DOHH2 (cell line): ENCODE results near the gene ZBTB9.

Experiments used
- EZH2phosphoT487 ChIP-seq: fragments of 200-600 bp; sonication (generic); IDR thresholded peaks from 2 replicates; pipeline ENCODE4 v1.6.1; 2017; ENCODE audit warnings: borderline replicate concordance, mild to moderate bottlenecking, antibody characterized with exemption, low read length, moderate library complexity, mixed read lengths
- TF ChIP-seq, protein P1 (sequence below): fragments of 200-600 bp; sonication (generic); IDR thresholded peaks from one replicate; pipeline ENCODE4 v1.5.1; 2014; ENCODE audit warnings: antibody characterized with exemption, mild to moderate bottlenecking, low read depth, low read length; ENCODE audit not compliant: poor library complexity, severe bottlenecking

DNA sequence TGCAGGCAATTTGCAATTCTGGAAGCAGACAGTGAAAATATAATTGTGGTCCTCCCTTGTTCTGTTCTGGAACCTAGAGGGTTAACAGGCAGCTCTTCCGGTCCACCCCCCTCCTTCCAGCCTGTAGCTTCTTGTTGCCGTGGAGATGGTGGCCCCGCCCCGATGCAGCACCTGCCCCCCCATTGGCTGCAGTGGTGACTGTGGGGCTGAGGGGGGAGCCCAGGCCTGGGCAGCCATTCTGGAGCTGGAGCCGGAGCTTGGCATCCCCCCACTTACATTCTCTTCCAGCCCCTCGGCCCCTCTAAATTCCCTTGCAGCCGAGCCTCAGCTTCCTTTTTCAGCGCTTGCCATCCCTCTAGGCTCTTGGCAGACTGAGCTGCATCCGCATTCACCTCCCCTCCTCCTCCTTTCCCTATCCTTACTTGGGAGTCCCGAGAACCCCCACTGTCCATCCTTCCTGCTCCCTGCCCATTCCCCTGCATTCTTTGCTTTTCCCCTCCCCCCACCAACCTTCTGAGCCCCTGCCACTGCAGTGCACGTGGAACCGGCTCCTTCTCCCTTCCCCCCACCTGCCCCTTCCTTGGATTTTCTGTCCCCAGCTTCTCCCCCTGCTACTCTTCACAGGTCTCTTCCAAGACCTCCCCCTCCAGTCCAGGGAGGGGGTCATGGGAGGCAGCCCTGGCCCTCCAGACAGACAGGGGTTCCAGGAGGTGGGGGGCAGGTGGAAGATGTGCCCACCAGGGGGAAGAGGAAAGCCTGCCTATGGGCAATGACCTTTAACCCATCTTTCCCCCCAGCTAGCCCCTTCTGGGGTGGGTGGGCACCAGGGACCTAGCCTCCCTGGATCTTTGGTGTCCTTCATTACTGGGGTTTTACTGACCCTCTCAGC, 23.1 kb upstream of the ZBTB9 start:
- TF ChIP-seq, protein P1, sequence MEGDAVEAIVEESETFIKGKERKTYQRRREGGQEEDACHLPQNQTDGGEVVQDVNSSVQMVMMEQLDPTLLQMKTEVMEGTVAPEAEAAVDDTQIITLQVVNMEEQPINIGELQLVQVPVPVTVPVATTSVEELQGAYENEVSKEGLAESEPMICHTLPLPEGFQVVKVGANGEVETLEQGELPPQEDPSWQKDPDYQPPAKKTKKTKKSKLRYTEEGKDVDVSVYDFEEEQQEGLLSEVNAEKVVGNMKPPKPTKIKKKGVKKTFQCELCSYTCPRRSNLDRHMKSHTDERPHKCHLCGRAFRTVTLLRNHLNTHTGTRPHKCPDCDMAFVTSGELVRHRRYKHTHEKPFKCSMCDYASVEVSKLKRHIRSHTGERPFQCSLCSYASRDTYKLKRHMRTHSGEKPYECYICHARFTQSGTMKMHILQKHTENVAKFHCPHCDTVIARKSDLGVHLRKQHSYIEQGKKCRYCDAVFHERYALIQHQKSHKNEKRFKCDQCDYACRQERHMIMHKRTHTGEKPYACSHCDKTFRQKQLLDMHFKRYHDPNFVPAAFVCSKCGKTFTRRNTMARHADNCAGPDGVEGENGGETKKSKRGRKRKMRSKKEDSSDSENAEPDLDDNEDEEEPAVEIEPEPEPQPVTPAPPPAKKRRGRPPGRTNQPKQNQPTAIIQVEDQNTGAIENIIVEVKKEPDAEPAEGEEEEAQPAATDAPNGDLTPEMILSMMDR: no peak
- no peak for TF ChIP-seq EZH2phosphoT487
